Astrocyte (in vitro differentiated cells and primary cell): Measurements from ENCODE around the gene AP2M1.

Source experiments
- EZH2 ChIP-seq: IDR thresholded peaks from 2 replicates; pipeline ENCODE4 v1.6.1; 2012; ENCODE audit warnings: mild to moderate bottlenecking, low read length, inconsistent platforms; ENCODE audit not compliant: insufficient read depth
- TF ChIP-seq, protein P1 (sequence below): IDR thresholded peaks from 2 replicates; pipeline ENCODE4 v1.5.1; 2011; ENCODE audit warnings: low read depth, mild to moderate bottlenecking, inconsistent platforms, low read length, moderate library complexity; ENCODE audit not compliant: insufficient read depth

DNA sequence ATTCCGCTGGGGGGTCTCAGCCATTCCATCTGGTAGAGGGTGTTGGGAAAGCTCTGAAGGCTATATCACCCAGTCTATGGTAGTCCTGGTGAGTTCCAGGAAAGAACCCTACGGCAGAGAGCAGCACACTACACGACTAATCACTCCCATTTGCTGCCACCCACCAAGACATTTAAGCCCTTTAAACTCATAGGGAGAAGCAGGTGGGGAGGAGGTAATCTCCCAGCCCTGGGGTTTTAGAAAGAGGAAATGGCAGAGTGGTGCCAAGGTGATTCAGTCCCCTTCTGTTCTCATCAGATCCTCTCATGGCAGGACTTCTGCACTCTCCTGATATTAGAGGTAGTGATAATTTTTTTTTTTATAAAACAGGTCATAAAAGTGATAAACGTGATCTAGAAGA, 44.2 kb downstream of the AP2M1 start:
- TF ChIP-seq, protein P1, sequence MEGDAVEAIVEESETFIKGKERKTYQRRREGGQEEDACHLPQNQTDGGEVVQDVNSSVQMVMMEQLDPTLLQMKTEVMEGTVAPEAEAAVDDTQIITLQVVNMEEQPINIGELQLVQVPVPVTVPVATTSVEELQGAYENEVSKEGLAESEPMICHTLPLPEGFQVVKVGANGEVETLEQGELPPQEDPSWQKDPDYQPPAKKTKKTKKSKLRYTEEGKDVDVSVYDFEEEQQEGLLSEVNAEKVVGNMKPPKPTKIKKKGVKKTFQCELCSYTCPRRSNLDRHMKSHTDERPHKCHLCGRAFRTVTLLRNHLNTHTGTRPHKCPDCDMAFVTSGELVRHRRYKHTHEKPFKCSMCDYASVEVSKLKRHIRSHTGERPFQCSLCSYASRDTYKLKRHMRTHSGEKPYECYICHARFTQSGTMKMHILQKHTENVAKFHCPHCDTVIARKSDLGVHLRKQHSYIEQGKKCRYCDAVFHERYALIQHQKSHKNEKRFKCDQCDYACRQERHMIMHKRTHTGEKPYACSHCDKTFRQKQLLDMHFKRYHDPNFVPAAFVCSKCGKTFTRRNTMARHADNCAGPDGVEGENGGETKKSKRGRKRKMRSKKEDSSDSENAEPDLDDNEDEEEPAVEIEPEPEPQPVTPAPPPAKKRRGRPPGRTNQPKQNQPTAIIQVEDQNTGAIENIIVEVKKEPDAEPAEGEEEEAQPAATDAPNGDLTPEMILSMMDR: no peak
- no peak for TF ChIP-seq EZH2
